Gastrocnemius medialis (tissue), 4 donors: ENCODE measurements around the gene CDK14. TPM values are rescaled to one million over a fixed set of nuclear protein-coding genes. Genes with fewer than 3 reads are reported as not detected.

Experiments used
- ATAC-seq, 2 donors: fragments of 150-250 bp; one replicate each; pipeline ENCODE4 v1.9.1; 2016
- DNase-seq, 2 donors: peaks; one replicate each; pipeline ENCODE4 v3.0.0-alpha.2; 2019
- H3K27ac ChIP-seq, 4 donors: fragments of 200-600 bp; sonication (generic); 1 replicate in 1 of 4; 2 replicates in 3 of 4; pipeline ENCODE4 v1.5.1; 2016 to 2018; ENCODE audit warnings: mild to moderate bottlenecking in 2 of 4, moderate library complexity in 1 of 4
- H3K27me3 ChIP-seq, 3 donors: fragments of 200-600 bp; sonication (generic) in 2 of 3; 1 replicate in 1 of 3; 2 replicates in 2 of 3; pipeline versions ENCODE4 v1.5.1 to v1.6.0; 2016 to 2019; ENCODE audit warnings: mild to moderate bottlenecking in 1 of 3, moderate library complexity in 1 of 3
- H3K36me3 ChIP-seq, 2 donors: fragments of 200-600 bp; sonication (generic) in 1 of 2; one replicate each; pipeline ENCODE4 v1.5.1; 2017 to 2018
- H3K4me1 ChIP-seq, 2 donors: fragments of 200-600 bp; sonication (generic) in 1 of 2; one replicate each; pipeline ENCODE4 v1.5.1; 2016 to 2017; ENCODE audit warnings: mild to moderate bottlenecking in 2 of 2
- H3K4me3 ChIP-seq, 4 donors: fragments of 200-600 bp; sonication (generic) in 3 of 4; 1 replicate in 1 of 4; 2 replicates in 3 of 4; pipeline ENCODE4 v1.5.1; 2016 to 2019; ENCODE audit warnings: mild to moderate bottlenecking in 2 of 4
- H3K9me3 ChIP-seq, 3 donors: fragments of 200-600 bp; sonication (generic) in 2 of 3; 1 replicate in 1 of 3; 2 replicates in 2 of 3; pipeline ENCODE4 v1.5.1; 2016 to 2019
- POLR2A ChIP-seq, 2 donors: fragments of 450-650 bp; IDR thresholded peaks; one replicate each; pipeline ENCODE4 v1.6.1; 2017; ENCODE audit warnings: antibody characterized with exemption in 2 of 2, mild to moderate bottlenecking in 2 of 2, moderate library complexity in 2 of 2
- in situ Hi-C, 4 donors: fragments of 200-750 bp; cut with MboI; loops; one replicate each; pipeline versions ENCODE4 v1.15.0 to v1.8.0; 2017; ENCODE audit warnings: low sequenced_read_pairs in 4 of 4
- intact Hi-C: fragments of 100-400 bp; cut with DNase I; formaldehyde crosslinking; loops from one replicate; pipeline ENCODE4 v1.15.1; 2023; ENCODE audit warnings: low total_unique reads
- total RNA-seq, 4 donors: library from RNA; depleted of rRNA; stranded (reverse); fragments of >200 nt; gene quantifications; one replicate each; pipeline versions ENCODE4 v1.1.0 to v1.2.3, GENCODE V29; 2016
- TF ChIP-seq, protein P1 (sequence below), 5 experiments: fragments of 450-650 bp in 3 of 5; fragments of 200-600 bp in 2 of 5; sonication (generic) in 2 of 5; IDR thresholded peaks in 4 of 5; conservative IDR thresholded peaks in 1 of 5; 1 replicate in 4 of 5; 2 replicates in 1 of 5; pipeline ENCODE4 v1.5.1; 2016 to 2019; ENCODE audit warnings: antibody characterized with exemption in 5 of 5, mild to moderate bottlenecking in 3 of 5, moderate library complexity in 3 of 5

CDK14 gene
- total RNA-seq, 4 donors from 2014 or later = 3.9 to 8.6 (median 7.3) TPM

DNA sequence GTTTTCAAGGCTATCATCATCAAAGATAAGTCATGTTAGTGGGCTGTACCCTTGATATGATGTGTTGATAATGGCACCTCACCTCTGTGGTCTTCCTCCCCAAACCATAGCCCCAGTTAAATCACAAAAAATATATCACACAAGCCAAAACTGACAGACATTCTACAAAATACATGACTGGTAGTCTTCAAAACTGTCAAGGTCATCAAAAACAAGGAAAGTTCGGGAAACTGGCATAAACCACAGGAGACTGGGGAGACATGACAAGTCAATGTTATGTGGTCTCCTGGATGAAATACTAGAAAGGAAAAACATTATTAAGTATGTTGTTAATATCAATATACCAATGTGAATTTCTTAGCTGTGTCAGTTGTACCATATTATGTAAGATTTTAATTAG is 388.6 kb downstream of the CDK14 start:
- Histone ChIP-seq H3K27me3 (no peaks in the 10 kb centered on the region), H3K27ac (no peak overlapping the region), H3K4me3 (no peak overlapping the region), H3K4me1 (peaks cover 0 to 3% of the 10 kb centered on the region in 2 donors), H3K9me3 (no peaks in the 10 kb centered on the region), H3K36me3 (no peaks in the 10 kb centered on the region)
- ATAC-seq = no peak
- intact Hi-C loops (no loop called here), in situ Hi-C loops (no loop called here)
- DNase-seq = no peak
- no peak for TF ChIP-seq POLR2A (IDR thresholded peaks at IDR 0.05)
- TF ChIP-seq, protein P1, sequence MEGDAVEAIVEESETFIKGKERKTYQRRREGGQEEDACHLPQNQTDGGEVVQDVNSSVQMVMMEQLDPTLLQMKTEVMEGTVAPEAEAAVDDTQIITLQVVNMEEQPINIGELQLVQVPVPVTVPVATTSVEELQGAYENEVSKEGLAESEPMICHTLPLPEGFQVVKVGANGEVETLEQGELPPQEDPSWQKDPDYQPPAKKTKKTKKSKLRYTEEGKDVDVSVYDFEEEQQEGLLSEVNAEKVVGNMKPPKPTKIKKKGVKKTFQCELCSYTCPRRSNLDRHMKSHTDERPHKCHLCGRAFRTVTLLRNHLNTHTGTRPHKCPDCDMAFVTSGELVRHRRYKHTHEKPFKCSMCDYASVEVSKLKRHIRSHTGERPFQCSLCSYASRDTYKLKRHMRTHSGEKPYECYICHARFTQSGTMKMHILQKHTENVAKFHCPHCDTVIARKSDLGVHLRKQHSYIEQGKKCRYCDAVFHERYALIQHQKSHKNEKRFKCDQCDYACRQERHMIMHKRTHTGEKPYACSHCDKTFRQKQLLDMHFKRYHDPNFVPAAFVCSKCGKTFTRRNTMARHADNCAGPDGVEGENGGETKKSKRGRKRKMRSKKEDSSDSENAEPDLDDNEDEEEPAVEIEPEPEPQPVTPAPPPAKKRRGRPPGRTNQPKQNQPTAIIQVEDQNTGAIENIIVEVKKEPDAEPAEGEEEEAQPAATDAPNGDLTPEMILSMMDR (IDR thresholded peaks at IDR 0.05 in 4 of 5, conservative IDR thresholded peaks at IDR 0.05 in 1 of 5) = no peak

DNA sequence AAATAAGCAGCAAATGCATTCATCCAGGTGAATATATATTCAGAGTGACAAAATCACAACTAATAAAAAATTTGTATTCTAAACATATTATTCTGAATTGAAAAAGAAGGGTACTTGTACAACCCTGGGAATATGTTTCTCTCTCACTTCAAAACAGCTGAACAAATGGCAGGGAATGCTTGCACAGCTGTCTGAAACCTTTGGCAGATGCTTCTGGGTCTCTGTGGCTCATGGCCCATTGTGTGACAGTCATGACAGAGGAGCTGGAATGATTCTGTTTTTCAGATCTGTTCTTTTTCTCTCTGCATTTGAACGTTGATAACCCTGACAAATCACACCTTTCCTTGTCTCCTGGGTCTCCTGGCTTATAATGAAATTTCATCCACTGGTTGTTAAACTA is 392.4 kb downstream of the CDK14 start:
- Histone ChIP-seq H3K4me3 (no peak overlapping the region), H3K27ac (no peak overlapping the region), H3K4me1 (peaks cover 0 to 3% of the 10 kb centered on the region in 2 donors), H3K9me3 (no peaks in the 10 kb centered on the region), H3K36me3 (no peaks in the 10 kb centered on the region), H3K27me3 (no peaks in the 10 kb centered on the region)
- ATAC-seq (no peak), DNase-seq (no peak)
- intact Hi-C loops (no loop called here), in situ Hi-C loops (no loop called here)
- no peak for TF ChIP-seq POLR2A (IDR thresholded peaks at IDR 0.05)
- TF ChIP-seq, protein P1 (IDR thresholded peaks at IDR 0.05 in 4 of 5, conservative IDR thresholded peaks at IDR 0.05 in 1 of 5) = no peak

DNA sequence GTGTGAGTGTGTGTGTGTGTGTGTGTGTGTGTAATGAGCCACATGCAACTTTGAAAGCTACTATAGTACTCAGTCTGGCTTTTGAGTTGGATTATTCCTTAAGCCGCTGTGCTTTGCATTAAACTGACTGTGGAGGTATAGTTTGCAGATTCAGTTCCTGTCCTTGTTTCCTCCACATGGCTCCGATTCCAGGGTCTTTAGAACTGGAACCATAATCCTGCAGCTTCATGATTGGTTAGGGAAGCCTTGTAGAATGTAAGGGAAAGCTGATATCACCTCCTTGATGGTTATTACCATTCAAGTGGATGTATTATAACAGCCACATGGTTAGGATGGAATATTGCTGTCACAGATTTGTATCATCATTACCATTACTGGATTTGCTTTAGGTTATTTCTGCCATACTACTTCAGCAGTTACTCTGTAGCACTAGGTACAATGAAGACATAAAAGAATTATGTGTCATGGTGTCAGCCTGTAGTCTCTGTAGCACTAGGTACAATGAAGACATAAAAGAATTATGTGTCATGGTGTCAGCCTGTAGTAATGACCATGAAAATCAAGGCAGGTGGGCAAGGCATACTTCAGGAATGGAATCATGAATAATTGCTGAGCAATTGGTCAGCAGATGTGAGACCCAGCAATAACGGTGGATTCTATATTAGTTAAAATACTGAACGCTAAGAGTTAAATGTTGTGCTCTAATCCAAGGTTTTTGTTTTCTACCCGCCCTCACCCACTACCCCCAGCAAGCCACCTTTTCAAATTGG is 393.1 kb downstream of the CDK14 start:
- peaks cover 0 to 3% of the 10 kb centered on the region in 2 donors for H3K4me1 ChIP-seq
- H3K27ac ChIP-seq = no peak overlapping the region
- DNase-seq (no peak), ATAC-seq (no peak)
- H3K4me3 ChIP-seq = no peak overlapping the region
- H3K27me3 ChIP-seq = no peaks in the 10 kb centered on the region
- no peak for TF ChIP-seq POLR2A (IDR thresholded peaks at IDR 0.05)
- TF ChIP-seq, protein P1 (IDR thresholded peaks at IDR 0.05 in 4 of 5, conservative IDR thresholded peaks at IDR 0.05 in 1 of 5) = no peak
- in situ Hi-C loops (no loop called here), intact Hi-C loops (no loop called here)
- H3K36me3 ChIP-seq = no peaks in the 10 kb centered on the region
- H3K9me3 ChIP-seq = no peaks in the 10 kb centered on the region

DNA sequence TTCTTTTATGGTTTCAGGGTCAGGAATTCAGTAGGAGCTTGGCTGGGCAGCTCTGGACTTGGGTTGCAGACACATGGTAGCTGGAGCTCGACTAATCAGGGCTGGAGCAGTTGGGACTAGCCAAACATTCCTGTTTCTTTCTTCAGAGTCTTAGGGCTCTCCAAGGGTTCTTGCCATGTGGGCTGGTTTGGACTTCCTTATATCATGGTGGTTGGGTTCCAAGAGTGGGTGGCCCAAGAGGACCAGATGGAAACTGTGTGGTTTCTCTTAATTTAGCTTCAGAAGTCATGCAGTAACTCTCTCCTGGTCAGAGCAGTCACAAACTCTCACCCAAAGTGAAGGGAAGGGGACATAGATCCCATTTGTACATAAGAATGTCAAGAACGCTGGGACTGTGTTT is 398.0 kb downstream of the CDK14 start:
- no peak for TF ChIP-seq POLR2A (IDR thresholded peaks at IDR 0.05)
- Histone ChIP-seq H3K4me1 (no peaks in the 10 kb centered on the region), H3K27me3 (no peaks in the 10 kb centered on the region), H3K27ac (no peak overlapping the region), H3K4me3 (no peak overlapping the region), H3K9me3 (no peaks in the 10 kb centered on the region), H3K36me3 (no peaks in the 10 kb centered on the region)
- DNase-seq (no peak), ATAC-seq (no peak)
- intact Hi-C loops = no loop called here
- in situ Hi-C loops = no loop called here

DNA sequence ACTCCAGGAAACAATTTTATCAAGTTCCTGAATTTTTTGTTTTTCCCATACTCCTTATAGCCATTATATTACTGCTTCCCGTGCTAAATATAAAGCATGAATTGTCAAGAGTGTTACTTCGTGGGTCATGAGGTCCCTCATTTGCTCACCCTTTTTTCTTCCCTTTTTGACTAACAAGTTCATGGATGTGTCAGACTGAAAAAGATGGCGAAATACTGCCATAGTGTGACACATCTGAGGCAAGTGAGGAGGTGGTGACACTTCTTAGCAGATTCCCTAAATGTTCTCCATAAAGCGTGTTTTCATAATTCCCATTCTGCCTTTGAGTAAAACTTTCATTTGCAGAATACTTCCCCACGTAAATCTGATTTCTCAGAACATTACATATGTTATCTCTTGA is 398.5 kb downstream of the CDK14 start:
- ATAC-seq (no peak), DNase-seq (no peak)
- in situ Hi-C loops = no loop called here

More for the DNA sequence above, 398.5 kb downstream of the CDK14 start:
- H3K36me3 ChIP-seq = no peaks in the 10 kb centered on the region
- H3K27me3 ChIP-seq = no peaks in the 10 kb centered on the region
- no peaks in the 10 kb centered on the region for H3K4me1 ChIP-seq
- H3K27ac ChIP-seq = no peak overlapping the region
- intact Hi-C loops = no loop called here
- TF ChIP-seq, protein P1 (IDR thresholded peaks at IDR 0.05 in 4 of 5, conservative IDR thresholded peaks at IDR 0.05 in 1 of 5) = no peak
- no peak for TF ChIP-seq POLR2A (IDR thresholded peaks at IDR 0.05)
- H3K4me3 ChIP-seq = no peak overlapping the region
- no peaks in the 10 kb centered on the region for H3K9me3 ChIP-seq
